ENCODE measurements around the gene TGFBR1.
A peak's percentile ranks its signal among the peaks of the same experiment; 100 is the strongest.

TGFBR1 gene

GRCh38 chr9:99103901-99104458 lies 933 bp upstream of the TGFBR1 start:
- FAIRE-seq, result no peak
- no peak for DNase-seq (ENCODE audit: extremely low spot score, insufficient read length, low read depth)

- FAIRE-seq (peak; percentile 46), DNase-seq (ENCODE audit: extremely low spot score, insufficient read length, low read depth) (peak; percentile 63)
Observed at GRCh38 chr9:99105152-99106043, 485 bp downstream of the TGFBR1 start.

DNA sequence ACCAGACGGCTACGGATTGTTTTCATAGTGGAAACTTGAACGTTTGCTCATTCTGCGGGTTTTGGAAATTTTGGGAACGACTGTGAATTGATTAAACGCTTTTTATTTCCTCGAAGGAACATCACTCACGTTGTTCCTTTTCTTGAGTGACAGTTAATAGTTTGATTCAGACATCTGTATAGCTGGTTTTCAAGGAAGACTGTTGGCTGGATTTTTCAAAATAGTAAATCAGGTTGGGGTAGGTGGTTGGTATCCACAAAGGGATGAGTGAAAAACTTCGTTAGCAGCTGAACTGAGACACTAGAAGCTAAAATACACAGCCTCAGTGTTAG lies 1.1 kb downstream of the TGFBR1 start:
- DNase-seq (ENCODE audit: extremely low spot score, insufficient read length, low read depth), result no peak
- FAIRE-seq, result no peak

DNA sequence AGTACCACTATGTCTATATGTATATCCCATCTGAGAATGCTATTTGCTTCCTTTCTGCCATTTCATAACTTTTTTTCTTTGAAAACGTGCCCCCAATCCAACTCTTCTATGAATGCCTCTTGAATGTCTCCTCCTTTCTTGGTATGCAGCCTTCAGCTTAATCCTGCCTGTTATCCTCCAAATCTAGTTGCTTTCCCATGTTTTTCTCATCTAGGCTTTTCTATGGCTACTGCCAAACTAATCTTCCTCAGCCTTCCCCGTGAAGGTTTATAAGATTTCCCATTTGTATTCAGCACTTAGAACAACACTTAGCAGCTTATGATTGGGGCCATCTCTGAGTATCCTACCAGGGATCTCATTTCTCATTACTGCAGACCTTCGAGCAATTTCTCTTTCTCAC lies 2.5 kb downstream of the TGFBR1 start:
- FAIRE-seq (no peak), DNase-seq (ENCODE audit: extremely low spot score, insufficient read length, low read depth) (no peak)

- no peak for FAIRE-seq
- DNase-seq (ENCODE audit: extremely low spot score, insufficient read length, low read depth), result no peak
Observed at GRCh38 chr9:99108131-99108530, 3.2 kb downstream of the TGFBR1 start.

DNA sequence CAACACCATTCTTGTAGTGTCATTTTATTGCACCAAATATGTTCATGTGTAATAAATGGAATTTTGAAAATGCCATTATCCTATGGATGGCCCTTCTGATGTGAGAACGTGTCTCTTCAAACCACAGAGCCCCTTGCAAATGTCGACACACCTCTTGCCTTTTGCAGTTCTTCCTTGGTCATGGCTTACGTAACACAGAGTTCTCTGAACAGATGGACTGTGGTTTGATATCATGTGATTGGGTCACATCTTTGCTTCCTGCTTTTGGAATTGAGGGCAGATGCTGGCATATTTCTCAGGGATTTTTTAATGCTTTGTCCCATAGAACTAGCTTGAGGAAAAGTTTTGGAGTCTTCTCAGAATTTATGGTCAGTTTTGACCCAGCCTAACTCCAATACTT lies 4.6 kb downstream of the TGFBR1 start:
- FAIRE-seq, result no peak
- DNase-seq (ENCODE audit: extremely low spot score, insufficient read length, low read depth), result no peak

DNA sequence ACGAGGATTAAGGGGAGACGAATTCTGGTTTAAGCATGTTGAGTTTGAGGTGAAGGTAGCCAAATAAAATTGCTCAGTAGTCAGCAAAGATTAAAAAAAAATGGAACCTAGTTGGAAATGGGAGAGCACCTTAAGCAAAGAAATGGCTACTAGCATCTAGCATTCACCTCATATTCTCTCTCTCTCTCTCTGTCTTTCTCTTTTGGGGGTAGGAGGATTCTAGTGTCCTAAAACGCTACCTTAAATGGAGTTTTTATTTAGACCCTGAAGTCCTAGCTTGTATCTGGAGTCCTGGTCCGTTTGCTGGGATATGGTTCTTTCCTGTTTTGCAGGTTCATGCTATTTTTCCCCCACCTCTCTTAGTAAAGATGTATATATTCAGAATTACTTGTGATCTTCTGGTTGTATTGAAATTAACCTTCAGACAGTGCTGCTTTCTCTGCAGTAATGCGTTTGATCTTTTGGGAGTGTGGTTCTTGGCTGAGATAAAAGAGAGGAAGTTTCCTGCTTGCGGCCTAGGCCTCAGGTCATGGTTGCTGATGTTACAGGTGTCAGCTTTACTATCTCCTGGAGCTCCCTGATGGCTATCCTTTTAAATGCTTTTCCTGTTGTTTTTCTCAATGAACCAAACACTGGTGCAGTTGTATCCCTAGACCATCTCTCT lies 8.0 kb downstream of the TGFBR1 start:
- DNase-seq (ENCODE audit: extremely low spot score, insufficient read length, low read depth) (no peak), FAIRE-seq (no peak)

DNA sequence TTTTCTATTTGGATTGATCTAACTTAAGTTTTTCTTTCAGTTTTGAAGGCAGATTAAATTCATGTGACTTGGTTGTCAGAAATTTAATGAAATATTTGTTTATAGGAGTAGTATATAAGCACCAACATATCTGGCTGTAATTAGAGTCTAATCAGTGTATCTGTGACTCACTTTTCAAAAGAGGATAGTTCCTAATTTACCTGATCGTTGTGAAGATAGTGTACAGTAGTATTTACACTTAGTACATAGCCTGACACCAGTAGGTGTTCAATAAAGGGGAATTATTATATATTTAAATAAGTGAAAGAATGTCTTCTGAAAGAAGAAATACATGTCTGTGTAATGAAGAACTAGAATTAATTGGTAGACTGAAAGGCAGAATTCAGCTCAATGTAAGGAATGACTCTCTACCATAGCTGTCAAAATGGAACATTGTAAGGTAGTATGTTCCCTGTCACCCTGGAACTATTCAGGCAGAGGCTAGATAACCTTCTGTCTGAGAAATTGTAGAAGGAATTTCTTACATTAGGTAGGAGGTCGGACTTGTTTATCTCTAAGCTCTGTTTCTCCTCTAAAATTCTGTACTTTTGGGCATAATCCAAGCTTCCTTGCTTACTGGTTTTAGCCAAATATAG lies 8.6 kb downstream of the TGFBR1 start:
- no peak for FAIRE-seq

DNA sequence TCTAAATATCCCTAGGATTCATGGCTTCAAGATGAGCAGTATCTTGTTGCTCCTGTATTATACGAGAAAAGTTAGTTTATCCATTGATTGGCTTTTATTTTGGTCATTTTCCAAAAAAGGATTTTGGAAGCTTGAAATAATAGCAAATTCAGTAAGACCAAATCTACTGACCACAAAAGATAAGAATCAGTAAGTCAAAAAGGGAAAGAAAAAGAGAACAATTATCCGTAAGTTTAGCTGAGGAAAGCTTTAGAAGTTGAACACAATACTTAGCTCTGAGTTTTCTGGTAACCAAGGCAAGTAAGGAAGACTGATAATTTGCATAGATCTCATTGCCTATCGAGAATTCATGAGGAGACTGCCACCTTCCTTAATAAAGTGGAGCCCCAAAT lies 9.1 kb downstream of the TGFBR1 start:
- DNase-seq (ENCODE audit: extremely low spot score, insufficient read length, low read depth) (no peak), FAIRE-seq (no peak)

More for the DNA sequence above, 8.6 kb downstream of the TGFBR1 start:
- DNase-seq (ENCODE audit: extremely low spot score, insufficient read length, low read depth), result no peak

- FAIRE-seq, result no peak
Observed at GRCh38 chr9:99114846-99115500, 10.1 kb downstream of the TGFBR1 start.

GRCh38 chr9:99116003-99116411 lies 11.1 kb downstream of the TGFBR1 start:
- DNase-seq (ENCODE audit: extremely low spot score, insufficient read length, low read depth) (no peak), FAIRE-seq (no peak)

More at GRCh38 chr9:99114846-99115500, 10.1 kb downstream of the TGFBR1 start:
- DNase-seq (ENCODE audit: extremely low spot score, insufficient read length, low read depth), result no peak

- peak; percentile 32 for DNase-seq (ENCODE audit: extremely low spot score, insufficient read length, low read depth)
- peak; percentile 95 for FAIRE-seq
Observed at GRCh38 chr9:99118782-99119466, 14.0 kb downstream of the TGFBR1 start.

DNA sequence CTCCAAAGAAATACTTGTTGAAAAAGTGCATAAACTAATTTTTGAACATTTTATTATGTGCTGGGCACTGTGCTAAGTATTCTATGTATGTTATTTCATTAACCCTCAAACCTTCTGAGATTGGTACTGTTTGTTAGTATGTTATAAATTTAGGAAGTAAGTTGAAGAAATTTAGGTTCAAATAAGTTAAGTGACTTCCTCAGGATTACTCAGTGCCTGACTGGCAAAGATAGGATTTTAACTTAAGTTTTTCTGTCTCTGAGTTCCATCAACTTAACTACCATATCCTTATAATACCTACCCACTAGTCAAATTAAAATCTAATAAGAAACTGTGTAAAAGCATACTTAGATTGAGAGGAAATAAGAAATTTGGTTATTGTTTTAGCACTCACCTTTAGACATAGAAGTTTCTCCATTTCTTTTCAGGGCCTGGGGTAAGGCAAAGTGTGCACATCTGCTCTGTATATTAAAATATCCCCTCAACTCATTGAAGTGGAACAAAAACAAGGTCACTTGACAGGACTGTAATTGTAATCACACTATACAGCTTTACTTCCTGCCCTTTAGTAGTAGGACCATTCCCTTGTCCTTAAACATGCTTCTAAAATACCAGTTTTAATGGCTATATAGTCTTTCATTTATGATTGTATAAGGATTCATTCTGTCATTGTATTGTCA lies 15.2 kb downstream of the TGFBR1 start:
- no peak for FAIRE-seq

GRCh38 chr9:99121604-99122003 lies 16.7 kb downstream of the TGFBR1 start:
- FAIRE-seq, result no peak
- no peak for DNase-seq (ENCODE audit: extremely low spot score, insufficient read length, low read depth)

More for the DNA sequence above, 15.2 kb downstream of the TGFBR1 start:
- DNase-seq (ENCODE audit: extremely low spot score, insufficient read length, low read depth), result no peak

GRCh38 chr9:99124534-99125255 lies 19.8 kb downstream of the TGFBR1 start:
- no peak for DNase-seq (ENCODE audit: extremely low spot score, insufficient read length, low read depth)
- FAIRE-seq, result no peak

DNA sequence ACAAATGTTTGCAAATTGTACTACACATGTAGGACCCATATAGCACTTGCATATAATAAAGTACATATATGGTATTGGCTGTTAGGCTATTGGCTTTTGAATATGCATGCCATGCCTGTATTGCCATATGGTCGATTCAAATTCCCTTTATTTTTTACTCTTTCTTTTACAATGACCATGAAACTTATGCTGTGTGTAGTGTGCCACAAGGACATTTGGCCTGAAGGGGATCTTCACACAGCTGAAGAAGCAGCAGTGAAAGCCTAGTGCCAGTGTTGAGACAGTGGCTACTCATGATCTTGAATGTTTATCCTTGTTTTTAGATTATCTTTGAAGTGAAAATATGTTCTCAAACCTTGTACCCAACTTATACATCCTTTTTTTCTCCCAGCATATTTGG lies 20.5 kb downstream of the TGFBR1 start:
- FAIRE-seq (no peak), DNase-seq (ENCODE audit: extremely low spot score, insufficient read length, low read depth) (no peak)

DNA sequence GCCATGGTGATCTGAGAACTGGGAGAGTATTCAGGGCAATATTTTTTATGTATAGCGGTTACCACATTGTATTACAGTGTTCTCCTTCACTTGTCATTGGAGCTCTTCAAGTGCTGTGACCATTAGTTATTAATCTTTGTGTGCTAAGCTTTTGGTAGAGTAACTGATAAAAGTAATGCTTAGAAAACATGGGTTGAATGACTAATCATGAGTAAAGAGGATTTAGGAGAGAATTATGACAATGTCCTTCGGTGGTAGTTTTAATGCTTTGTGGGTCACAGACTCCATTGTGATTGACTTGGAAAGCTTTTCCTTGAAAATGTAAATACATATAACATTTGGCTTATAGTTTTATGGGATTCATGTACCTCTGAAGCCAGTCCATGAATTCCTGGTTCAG lies 21.4 kb downstream of the TGFBR1 start:
- no peak for DNase-seq (ENCODE audit: extremely low spot score, insufficient read length, low read depth)
- no peak for FAIRE-seq

DNA sequence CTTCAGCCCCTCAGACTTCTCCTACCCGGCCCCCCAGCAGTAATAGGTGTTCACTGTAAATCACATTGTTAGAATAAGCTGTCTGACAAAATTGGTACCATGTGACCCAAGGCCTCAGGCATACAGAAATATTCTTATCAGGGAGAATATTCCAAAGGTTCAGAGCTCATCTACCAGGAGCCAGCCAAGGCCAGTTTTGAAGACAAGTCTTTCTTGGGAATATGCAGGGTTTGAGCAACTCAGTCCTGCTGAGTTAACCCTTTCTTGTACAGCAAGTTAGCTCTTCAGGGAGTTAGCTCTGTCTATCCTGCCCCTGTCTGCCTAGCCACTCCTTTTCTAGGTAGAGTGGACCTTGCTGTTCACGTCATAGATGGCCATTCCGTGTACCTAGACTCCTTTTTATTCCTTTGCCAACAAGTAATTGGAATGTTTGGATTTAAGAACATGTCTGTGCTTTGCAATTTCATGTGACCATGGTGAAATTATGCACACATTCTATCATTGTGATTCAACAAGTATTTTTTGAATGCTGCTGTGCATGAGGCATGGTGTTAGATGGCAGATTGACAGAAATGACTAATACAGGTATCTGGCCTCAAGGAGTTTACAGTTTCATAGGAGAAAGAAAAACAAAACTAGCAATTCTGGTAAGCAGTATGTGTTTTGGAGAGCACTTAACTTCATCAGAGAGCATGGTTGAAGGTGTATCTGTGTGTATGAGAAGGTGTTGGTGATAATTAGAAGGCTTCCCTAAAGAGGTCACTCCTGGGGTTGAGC lies 22.6 kb downstream of the TGFBR1 start:
- FAIRE-seq (peak; percentile 29), DNase-seq (ENCODE audit: extremely low spot score, insufficient read length, low read depth) (no peak)

Measured in GM18507 (cell line).